Gastroesophageal sphincter (tissue), 4 donors: ENCODE data around the gene DMAP1. TPM values are rescaled to one million over a fixed set of nuclear protein-coding genes. Genes with fewer than 3 reads are reported as not detected.

ENCODE experiments used
- ATAC-seq: fragments of 150-250 bp; one replicate; pipeline ENCODE4 v1.9.1; 2016; ENCODE audit warnings: mild to moderate bottlenecking, moderate library complexity
- H3K27ac ChIP-seq, 4 donors: fragments of 200-600 bp; sonication (generic) in 3 of 4; 1 replicate in 3 of 4; 2 replicates in 1 of 4; pipeline ENCODE4 v1.5.1; 2016 to 2019
- H3K27me3 ChIP-seq: fragments of 200-600 bp; sonication (generic); one replicate; pipeline ENCODE4 v1.5.1; 2019
- H3K36me3 ChIP-seq, 2 donors: fragments of 200-600 bp; sonication (generic); one replicate each; pipeline ENCODE4 v1.5.1; 2019; ENCODE audit warnings: control low read depth in 1 of 2
- H3K4me1 ChIP-seq, 3 donors: fragments of 200-600 bp; sonication (generic); 1 replicate in 2 of 3; 2 replicates in 1 of 3; pipeline ENCODE4 v1.5.1; 2016 to 2019; ENCODE audit warnings: control low read depth in 2 of 3
- H3K4me3 ChIP-seq, 2 donors: fragments of 200-600 bp; sonication (generic); one replicate each; pipeline ENCODE4 v1.5.1; 2019; ENCODE audit warnings: mild to moderate bottlenecking in 1 of 2, moderate library complexity in 1 of 2
- H3K9me3 ChIP-seq, 3 donors: fragments of 200-600 bp; sonication (generic); one replicate each; pipeline ENCODE4 v1.5.1; 2017 to 2019; ENCODE audit warnings: control low read depth in 2 of 3
- EP300 ChIP-seq: sonication (generic); formaldehyde crosslinking; IDR thresholded peaks from one replicate; pipeline ENCODE4 v1.6.1; 2017; ENCODE audit warnings: antibody characterized with exemption, mild to moderate bottlenecking
- POLR2A ChIP-seq, 2 donors: fragments of 450-650 bp; IDR thresholded peaks; one replicate each; pipeline ENCODE4 v1.6.1; 2017; ENCODE audit warnings: antibody characterized with exemption in 2 of 2, mild to moderate bottlenecking in 2 of 2, moderate library complexity in 1 of 2
- POLR2AphosphoS5 ChIP-seq: sonication (generic); formaldehyde crosslinking; IDR thresholded peaks from one replicate; pipeline ENCODE4 v1.6.1; 2017; ENCODE audit warnings: antibody characterized with exemption
- WGBS, 2 donors: methylation state at CpG; one replicate each; pipeline ENCODE4 v1.1.5; 2018; ENCODE audit warnings: low coverage in 1 of 2; 5-methylcytosine and 5-hydroxymethylcytosine counted together
- small RNA-seq, 4 donors: library from RNA; depleted of rRNA; stranded (forward); fragments of <200 nt; gene quantifications; one replicate each; pipeline ENCODE3, GENCODE V24; 2016
- total RNA-seq, 4 donors: library from RNA; depleted of rRNA; stranded (reverse); fragments of >200 nt; gene quantifications; one replicate each; pipeline ENCODE4 v1.1.0, GENCODE V29; 2016
- TF ChIP-seq, protein P1 (sequence below), 4 experiments: fragments of 200-600 bp in 2 of 4; fragments of 450-650 bp in 2 of 4; sonication (generic) in 1 of 4; IDR thresholded peaks; one replicate each; pipeline ENCODE4 v1.5.1; 2017 to 2019; ENCODE audit warnings: antibody characterized with exemption in 4 of 4, mild to moderate bottlenecking in 2 of 4, moderate library complexity in 2 of 4

DMAP1 gene
- total RNA-seq, 4 donors from 2014 or later: 28.0 to 37.1 (median 33.7) TPM

DNA sequence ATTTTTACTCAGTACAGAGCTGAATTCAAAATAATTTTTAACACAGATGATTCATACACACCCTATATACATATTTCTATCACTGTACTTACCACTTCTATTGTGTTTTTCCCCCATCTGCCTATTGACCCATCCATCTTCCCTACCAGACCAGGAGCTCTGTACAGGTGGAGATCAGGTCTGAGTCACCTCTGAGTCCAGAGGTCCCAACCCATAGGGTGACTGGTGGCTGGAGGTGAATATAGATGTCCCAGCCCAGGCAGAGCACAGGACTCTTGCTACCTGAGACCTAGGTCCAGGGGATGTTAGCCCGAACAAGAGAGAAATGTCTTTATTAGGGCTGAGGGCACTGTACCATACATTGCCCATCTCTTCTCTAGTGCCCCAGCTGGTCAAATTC is 54.8 kb downstream of the DMAP1 start:
- Histone ChIP-seq H3K27ac (no peak overlapping the region), H3K36me3 (no peaks in the 10 kb centered on the region), H3K27me3 (no peaks in the 10 kb centered on the region), H3K4me3 (no peak overlapping the region), H3K9me3 (no peaks in the 10 kb centered on the region), H3K4me1 (no peaks in the 10 kb centered on the region)
- 78% methylated on average over 1 of the region's 1 CpG; no CpG with 5 or more reads in 1 of the 2 donors for WGBS, 2 donors
- TF ChIP-seq, protein P1, sequence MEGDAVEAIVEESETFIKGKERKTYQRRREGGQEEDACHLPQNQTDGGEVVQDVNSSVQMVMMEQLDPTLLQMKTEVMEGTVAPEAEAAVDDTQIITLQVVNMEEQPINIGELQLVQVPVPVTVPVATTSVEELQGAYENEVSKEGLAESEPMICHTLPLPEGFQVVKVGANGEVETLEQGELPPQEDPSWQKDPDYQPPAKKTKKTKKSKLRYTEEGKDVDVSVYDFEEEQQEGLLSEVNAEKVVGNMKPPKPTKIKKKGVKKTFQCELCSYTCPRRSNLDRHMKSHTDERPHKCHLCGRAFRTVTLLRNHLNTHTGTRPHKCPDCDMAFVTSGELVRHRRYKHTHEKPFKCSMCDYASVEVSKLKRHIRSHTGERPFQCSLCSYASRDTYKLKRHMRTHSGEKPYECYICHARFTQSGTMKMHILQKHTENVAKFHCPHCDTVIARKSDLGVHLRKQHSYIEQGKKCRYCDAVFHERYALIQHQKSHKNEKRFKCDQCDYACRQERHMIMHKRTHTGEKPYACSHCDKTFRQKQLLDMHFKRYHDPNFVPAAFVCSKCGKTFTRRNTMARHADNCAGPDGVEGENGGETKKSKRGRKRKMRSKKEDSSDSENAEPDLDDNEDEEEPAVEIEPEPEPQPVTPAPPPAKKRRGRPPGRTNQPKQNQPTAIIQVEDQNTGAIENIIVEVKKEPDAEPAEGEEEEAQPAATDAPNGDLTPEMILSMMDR (IDR thresholded peaks at IDR 0.05): no peak
- TF ChIP-seq EP300: no peak
- no peak for TF ChIP-seq POLR2A (IDR thresholded peaks at IDR 0.05)
- TF ChIP-seq POLR2AphosphoS5: no peak
- no peak for ATAC-seq

Small RNAs within 50 kb of the gene (small RNA-seq; reads per million reads assigned to genes)
- 0 reads per million in 4 donors for gene AL035417.1

Other genes starting within 250 kb of the DMAP1 start
- gene DPH2, start 243.5 kb upstream of the DMAP1 start, total RNA-seq: 10 to 100 TPM; 23.5 to 41.9 (median 32.5) TPM
- gene ATP6V0B, start 238.5 kb upstream of the DMAP1 start, total RNA-seq: 100 to 1,000 TPM in 1 of 4 donors, 10 to 100 TPM in 3; 67.9 to 107 (median 89.9) TPM
- gene B4GALT2, start 234.3 kb upstream of the DMAP1 start, total RNA-seq: 100 to 1,000 TPM in 1 of 4 donors, 10 to 100 TPM in 3; 34.4 to 129 (median 37.6) TPM
- 1 to 10 TPM; 5.0 to 6.2 (median 5.5) TPM for gene CCDC24, start 221.9 kb upstream of the DMAP1 start, total RNA-seq
- gene SLC6A9, start 182.0 kb upstream of the DMAP1 start, total RNA-seq: 10 to 100 TPM in 1 of 4 donors, 1 to 10 TPM in 3; 1.8 to 14.2 (median 7.5) TPM
- gene KLF17, start 94.7 kb upstream of the DMAP1 start, total RNA-seq: 1 to 10 TPM in 1 of 4 donors, under 1 TPM in 3; 0.13 to 1.3 (median 0.41) TPM
- gene KLF18, start 71.8 kb upstream of the DMAP1 start, total RNA-seq: not detected
- 10 to 100 TPM; 31.9 to 58.8 (median 48.1) TPM for gene ERI3, start 141.8 kb downstream of the DMAP1 start, total RNA-seq
- 100 to 1,000 TPM; 112 to 134 (median 132) TPM for gene RNF220, start 191.8 kb downstream of the DMAP1 start, total RNA-seq